GM12873 (cell line): ENCODE measurements around the gene XKR8.

ENCODE experiments used
- CTCF ChIP-seq: IDR thresholded peaks from 2 replicates; pipeline ENCODE4 v1.5.1; 2012; ENCODE audit warnings: low read depth, mild to moderate bottlenecking, moderate library complexity, low read length, control low read depth; ENCODE audit not compliant: insufficient read depth; ENCODE audit errors: missing control alignments

The XKR8 gene

GRCh38 chr1:27967106-27967883 is 7.5 kb downstream of the XKR8 start:
- no peak for TF ChIP-seq CTCF

GRCh38 chr1:27967884-27968466 is 8.2 kb downstream of the XKR8 start:
- no peak for TF ChIP-seq CTCF

GRCh38 chr1:27968692-27969091 is 8.9 kb downstream of the XKR8 start:
- no peak for TF ChIP-seq CTCF

- TF ChIP-seq CTCF: no peak
Measured at GRCh38 chr1:27970401-27970800, 10.6 kb downstream of the XKR8 start.

GRCh38 chr1:27971674-27972073 is 11.9 kb downstream of the XKR8 start:
- no peak for TF ChIP-seq CTCF

- TF ChIP-seq CTCF: no peak
Measured at GRCh38 chr1:27972141-27972540, 12.4 kb downstream of the XKR8 start.

- TF ChIP-seq CTCF: no peak
Measured at GRCh38 chr1:27973771-27974416, 14.1 kb downstream of the XKR8 start.
